Measurements from ENCODE around the gene AUTS2.

- TF ChIP-seq EZH2 (IDR thresholded peaks at IDR 0.05; ENCODE audit: insufficient read depth, poor library complexity, severe bottlenecking) (no peak), EZH2phosphoT487 (IDR thresholded peaks at IDR 0.05; ENCODE audit: insufficient read depth, low read depth) (no peak)
Observed at GRCh38 chr7:70579397-70580097, 981.3 kb downstream of the AUTS2 start.

Measured in GM23248 (cell line).